Right lobe of liver (tissue), 4 donors: ENCODE results near the gene PRRT3.

Experiments used
- CTCF ChIP-seq, 4 donors: fragments of 200-600 bp in 3 of 4; fragments of 450-650 bp in 1 of 4; IDR thresholded peaks; one replicate each; pipeline versions ENCODE4 v1.5.1 to v1.8.0; 2016 to 2022; ENCODE audit warnings: antibody characterized with exemption in 4 of 4, mild to moderate bottlenecking in 2 of 4
- POLR2A ChIP-seq: fragments of 450-650 bp; IDR thresholded peaks from one replicate; pipeline ENCODE4 v1.6.1; 2017; ENCODE audit warnings: antibody characterized with exemption, mild to moderate bottlenecking
- donor health status: DM: no; HTN: no; CAD: no.
- donor health status: DM: no; HTN: no; CAD: no.
- donor health status: DM: no; HTN: yes; CAD: no.

GRCh38 chr3:9916346-9916733 is 35.9 kb downstream of the PRRT3 start:
- TF ChIP-seq CTCF (IDR thresholded peaks at IDR 0.05) (no peak), POLR2A (no peak)
